WERI-Rb-1 (cell line): ENCODE data around the gene ABCA4.

Experiments
- DNase-seq: peaks from one replicate; pipeline ENCODE4 v3.0.0-alpha.2; 2020
- H3K27ac ChIP-seq: fragments of 250-450 bp; sonication (Bioruptor Pico); 2 replicates; pipeline ENCODE4 v1.5.1; 2020; ENCODE audit warnings: mild to moderate bottlenecking, moderate library complexity
- H3K27me3 ChIP-seq: fragments of 250-450 bp; sonication (Bioruptor Pico); 2 replicates; pipeline ENCODE4 v1.5.1; 2021; ENCODE audit warnings: mild to moderate bottlenecking, low read depth, moderate library complexity; ENCODE audit not compliant: insufficient read depth, severe bottlenecking
- H3K36me3 ChIP-seq: fragments of 250-450 bp; sonication (Bioruptor Pico); 2 replicates; pipeline ENCODE4 v1.5.1; 2020; ENCODE audit warnings: mild to moderate bottlenecking, moderate library complexity
- H3K4me3 ChIP-seq: 2 replicates; pipeline ENCODE4 v1.5.1; 2011; ENCODE audit warnings: low read depth, mild to moderate bottlenecking, control low read depth, low read length
- H3K9me3 ChIP-seq: fragments of 250-450 bp; sonication (Bioruptor Pico); 2 replicates; pipeline ENCODE4 v1.5.1; 2021; ENCODE audit warnings: mild to moderate bottlenecking, moderate library complexity; ENCODE audit not compliant: severe bottlenecking
- TF ChIP-seq, protein P1 (sequence below): IDR thresholded peaks from 2 replicates; pipeline ENCODE4 v1.5.1; 2011; ENCODE audit warnings: low read depth, mild to moderate bottlenecking, control low read depth, inconsistent platforms, low read length

The ABCA4 gene

DNA sequence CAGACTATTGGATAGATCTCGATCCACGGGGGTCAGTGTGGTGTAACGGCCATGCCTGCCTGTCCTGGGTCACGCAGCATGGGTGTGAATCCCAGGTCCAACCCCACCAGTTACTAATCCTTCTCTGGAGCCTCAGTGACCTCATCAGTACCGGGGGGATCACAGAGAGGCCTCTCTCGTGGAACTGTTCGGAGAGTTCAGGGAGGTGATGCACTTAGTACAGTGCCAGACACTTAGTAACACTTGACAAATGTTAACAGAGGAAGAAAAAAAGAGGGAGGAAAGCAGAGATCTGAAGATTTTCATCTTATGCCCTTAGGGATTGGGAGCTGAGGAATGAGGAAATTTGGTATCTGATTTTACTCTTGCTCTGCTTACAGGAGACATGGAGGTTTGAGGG, 2.9 kb downstream of the ABCA4 start:
- no peaks in the 10 kb centered on the region for H3K36me3 ChIP-seq
- no peak for DNase-seq
- no peak overlapping the region for H3K4me3 ChIP-seq
- TF ChIP-seq, protein P1, sequence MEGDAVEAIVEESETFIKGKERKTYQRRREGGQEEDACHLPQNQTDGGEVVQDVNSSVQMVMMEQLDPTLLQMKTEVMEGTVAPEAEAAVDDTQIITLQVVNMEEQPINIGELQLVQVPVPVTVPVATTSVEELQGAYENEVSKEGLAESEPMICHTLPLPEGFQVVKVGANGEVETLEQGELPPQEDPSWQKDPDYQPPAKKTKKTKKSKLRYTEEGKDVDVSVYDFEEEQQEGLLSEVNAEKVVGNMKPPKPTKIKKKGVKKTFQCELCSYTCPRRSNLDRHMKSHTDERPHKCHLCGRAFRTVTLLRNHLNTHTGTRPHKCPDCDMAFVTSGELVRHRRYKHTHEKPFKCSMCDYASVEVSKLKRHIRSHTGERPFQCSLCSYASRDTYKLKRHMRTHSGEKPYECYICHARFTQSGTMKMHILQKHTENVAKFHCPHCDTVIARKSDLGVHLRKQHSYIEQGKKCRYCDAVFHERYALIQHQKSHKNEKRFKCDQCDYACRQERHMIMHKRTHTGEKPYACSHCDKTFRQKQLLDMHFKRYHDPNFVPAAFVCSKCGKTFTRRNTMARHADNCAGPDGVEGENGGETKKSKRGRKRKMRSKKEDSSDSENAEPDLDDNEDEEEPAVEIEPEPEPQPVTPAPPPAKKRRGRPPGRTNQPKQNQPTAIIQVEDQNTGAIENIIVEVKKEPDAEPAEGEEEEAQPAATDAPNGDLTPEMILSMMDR, result no peak
- H3K9me3 ChIP-seq, result no peaks in the 10 kb centered on the region
- H3K27ac ChIP-seq, result no peak overlapping the region
- H3K27me3 ChIP-seq, result no peaks in the 10 kb centered on the region

DNA sequence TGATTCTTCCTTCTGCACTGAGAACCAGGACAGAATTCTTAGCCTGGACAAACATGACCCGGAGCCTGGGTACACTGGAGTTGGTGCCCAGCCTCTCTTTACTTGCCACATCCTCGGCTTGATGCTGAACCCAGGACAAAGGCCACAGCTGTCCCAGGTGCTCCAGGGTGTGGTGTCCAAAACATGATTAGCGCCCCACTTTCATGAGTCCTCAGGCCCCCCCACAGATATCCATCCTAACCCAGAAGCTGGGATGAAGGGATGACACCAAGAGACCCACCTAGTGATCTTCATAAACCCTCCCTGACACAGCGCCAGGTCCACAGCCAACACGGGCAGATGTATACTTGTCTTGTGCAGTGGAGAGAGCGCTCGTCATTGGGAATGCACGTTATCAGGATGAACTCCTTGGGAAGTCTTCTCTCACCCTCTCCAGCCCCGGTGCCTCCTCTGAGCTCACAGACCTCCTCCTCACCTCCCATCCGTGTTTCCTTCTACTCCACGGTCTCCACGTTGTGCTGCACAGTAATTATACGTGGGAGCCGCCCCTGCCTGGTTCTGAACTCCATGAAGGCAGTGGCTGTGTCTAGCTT, 3.6 kb downstream of the ABCA4 start:
- Histone ChIP-seq H3K4me3 (no peak overlapping the region), H3K27ac (no peak overlapping the region), H3K36me3 (no peaks in the 10 kb centered on the region), H3K27me3 (no peaks in the 10 kb centered on the region), H3K9me3 (no peaks in the 10 kb centered on the region)
- TF ChIP-seq, protein P1, result no peak
- DNase-seq, result no peak

DNA sequence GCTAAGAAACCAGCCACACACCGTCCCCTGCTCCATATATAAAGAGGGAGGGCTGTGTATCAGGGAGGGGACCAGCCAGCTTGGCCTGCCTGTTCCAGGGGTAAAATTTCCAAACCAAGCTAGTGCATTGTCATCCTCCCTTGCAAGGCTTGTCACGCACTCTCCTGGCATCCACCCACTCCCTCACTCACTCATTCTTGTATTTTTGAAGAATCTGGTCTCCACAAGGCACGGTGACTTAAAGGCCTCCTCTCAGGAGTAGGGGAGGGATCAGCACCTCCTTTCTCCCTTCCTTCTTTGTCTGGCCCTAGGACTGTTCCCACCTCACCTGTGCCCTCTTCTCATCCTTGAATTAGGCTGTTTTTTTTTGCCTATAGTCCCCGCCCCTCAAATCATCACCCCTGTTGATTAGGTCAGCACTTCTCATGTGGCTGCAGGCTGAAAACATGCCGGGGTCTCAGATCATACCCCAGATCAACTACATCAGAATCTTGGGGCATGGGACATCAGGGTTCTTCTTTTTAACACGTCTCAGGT, 5.0 kb downstream of the ABCA4 start:
- H3K9me3 ChIP-seq, result no peaks in the 10 kb centered on the region
- TF ChIP-seq, protein P1, result no peak
- DNase-seq, result no peak
- no peaks in the 10 kb centered on the region for H3K36me3 ChIP-seq
- H3K27ac ChIP-seq, result no peak overlapping the region
- no peak overlapping the region for H3K4me3 ChIP-seq
- H3K27me3 ChIP-seq, result no peaks in the 10 kb centered on the region

DNA sequence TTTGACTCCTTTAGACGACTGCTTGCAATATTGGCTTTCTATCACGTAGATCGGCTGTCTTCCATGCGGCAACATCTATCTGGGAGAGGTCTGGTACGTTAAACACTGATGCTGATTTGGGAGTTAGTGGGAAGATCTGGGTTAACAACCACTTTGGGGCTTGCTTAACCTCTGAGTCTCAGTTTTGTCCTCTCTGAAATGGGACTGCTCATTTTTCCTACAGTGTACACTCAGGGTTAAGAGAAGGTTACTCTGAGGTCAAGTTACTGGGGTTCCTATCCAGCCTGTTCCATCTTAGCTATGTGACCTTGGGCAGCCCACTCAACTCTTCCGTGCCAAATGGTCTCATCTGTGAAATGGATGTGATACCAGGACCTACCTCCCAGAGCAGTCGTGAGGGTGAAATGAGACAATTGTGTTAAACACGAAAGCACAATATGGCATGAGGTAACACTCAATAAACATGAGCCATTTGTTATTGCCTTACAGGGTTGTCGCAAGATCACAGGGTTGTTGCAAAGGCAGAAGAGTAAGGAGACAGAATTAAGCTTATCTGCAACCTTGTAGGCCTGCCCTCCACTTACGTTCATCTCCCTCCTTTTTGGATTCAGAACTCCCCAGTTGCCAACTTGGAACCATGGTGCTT, 5.6 kb downstream of the ABCA4 start:
- H3K36me3 ChIP-seq, result no peaks in the 10 kb centered on the region
- H3K9me3 ChIP-seq, result no peaks in the 10 kb centered on the region
- H3K4me3 ChIP-seq, result no peak overlapping the region
- no peak for DNase-seq
- H3K27ac ChIP-seq, result no peak overlapping the region
- no peaks in the 10 kb centered on the region for H3K27me3 ChIP-seq
- TF ChIP-seq, protein P1, result no peak

DNA sequence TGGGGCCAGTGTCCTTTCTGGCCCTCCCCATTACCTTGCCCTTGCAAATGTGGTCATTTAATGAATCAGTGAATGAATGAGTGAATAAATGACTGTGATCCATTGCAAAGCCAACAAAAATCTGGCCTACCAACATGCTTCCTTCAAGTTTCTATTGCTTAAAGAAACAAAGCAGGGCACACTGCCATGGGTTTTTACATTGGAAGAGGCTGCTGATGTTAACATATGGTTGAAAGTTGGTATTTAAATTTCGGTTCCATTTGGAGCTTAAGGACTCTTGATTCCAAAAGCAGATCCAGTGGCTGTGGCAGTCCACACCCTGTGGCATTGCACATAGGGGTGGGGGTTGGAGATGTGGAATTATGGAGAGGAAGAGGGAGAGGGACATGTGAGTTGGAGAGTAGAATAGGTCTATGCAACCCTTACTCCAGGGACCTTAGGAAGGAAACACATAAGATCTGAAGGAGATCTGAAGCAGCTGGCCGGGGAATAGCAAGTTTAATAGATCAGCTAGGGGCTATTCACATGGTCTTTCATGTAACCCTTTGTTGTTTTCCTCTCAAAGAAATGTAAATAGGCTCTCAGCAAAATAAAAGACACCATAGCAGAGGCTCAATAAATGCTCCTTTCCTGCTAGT, 7.2 kb downstream of the ABCA4 start:
- Histone ChIP-seq H3K4me3 (no peak overlapping the region), H3K36me3 (no peaks in the 10 kb centered on the region), H3K27ac (no peak overlapping the region), H3K27me3 (no peaks in the 10 kb centered on the region), H3K9me3 (no peaks in the 10 kb centered on the region)
- DNase-seq, result no peak
- TF ChIP-seq, protein P1, result no peak
